ENCODE data around the gene MED15.
"Not testable (repeated sequence)": the region's sequence is repeated elsewhere in the genome, so short reads cannot be mapped to it uniquely, and the experiment has no call there.

The MED15 gene

GRCh38 chr22:20606041-20606783, 98.8 kb downstream of the MED15 start:
- DNase-seq = peak; percentile 67

GRCh38 chr22:20606784-20607128, 99.3 kb downstream of the MED15 start:
- DNase-seq = no peak

GRCh38 chr22:20607157-20607907, 99.9 kb downstream of the MED15 start:
- DNase-seq = no peak

- DNase-seq = no peak
These were observed 102.9 kb downstream of the MED15 start for GRCh38 chr22:20610243-20610686.

- DNase-seq = no peak
These were observed 103.3 kb downstream of the MED15 start for GRCh38 chr22:20610757-20611156.

GRCh38 chr22:20611418-20611817, 104.0 kb downstream of the MED15 start:
- DNase-seq = no peak

GRCh38 chr22:20613301-20613700, 105.9 kb downstream of the MED15 start:
- no peak for DNase-seq

GRCh38 chr22:20615021-20615420, 107.6 kb downstream of the MED15 start:
- DNase-seq = no peak

- no peak for DNase-seq
These were observed 108.4 kb downstream of the MED15 start for GRCh38 chr22:20615533-20616450.

- DNase-seq = no peak
These were observed 109.1 kb downstream of the MED15 start for GRCh38 chr22:20616451-20617043.

- no peak for DNase-seq
These were observed 111.1 kb downstream of the MED15 start for GRCh38 chr22:20618488-20618887.

GRCh38 chr22:20619045-20619892, 111.9 kb downstream of the MED15 start:
- DNase-seq = no peak

GRCh38 chr22:20619893-20620194, 112.4 kb downstream of the MED15 start:
- not testable (repeated sequence) for DNase-seq

- DNase-seq = no peak
These were observed 113.8 kb downstream of the MED15 start for GRCh38 chr22:20621162-20621561.

GRCh38 chr22:20622650-20623339, 115.4 kb downstream of the MED15 start:
- no peak for DNase-seq

GRCh38 chr22:20624161-20624616, 116.8 kb downstream of the MED15 start:
- DNase-seq = no peak

- DNase-seq = no peak
These were observed 117.9 kb downstream of the MED15 start for GRCh38 chr22:20625270-20625669.

GRCh38 chr22:20626811-20627210, 119.4 kb downstream of the MED15 start:
- no peak for DNase-seq

GRCh38 chr22:20627432-20627831, 120.0 kb downstream of the MED15 start:
- DNase-seq = no peak

- no peak for DNase-seq
These were observed 120.9 kb downstream of the MED15 start for GRCh38 chr22:20628081-20628939.
